ENCODE results near the gene ZBTB45. TPM values are rescaled to one million over a fixed set of nuclear protein-coding genes. Genes with fewer than 3 reads are reported as not detected.
"Not testable (repeated sequence)": the region's sequence is repeated elsewhere in the genome, so short reads cannot be mapped to it uniquely, and the experiment has no call there.

The ZBTB45 gene
- total and polyA plus RNA-seq, 5 donors = 7.0 to 13.1 (median 10.4) TPM

GRCh38 chr19:58492265-58492664 is 27.3 kb downstream of the ZBTB45 start:
- ATAC-seq = no peak
- DNase-seq = no peak
- intact Hi-C loops (cut with DNase I) = no loop called here
- H3K9me3 ChIP-seq (ENCODE audit: control insufficient read depth, low read length) = no peaks in the 10 kb centered on the region
- no peak overlapping the region for H3K4me3 ChIP-seq (ENCODE audit: low read length)
- 89% methylated on average over 14 of the region's 14 CpGs for WGBS
- no peaks in the 10 kb centered on the region for H3K27me3 ChIP-seq (ENCODE audit: control insufficient read depth, insufficient read depth)
- H3K4me1 ChIP-seq (ENCODE audit: control insufficient read depth, insufficient read depth, low read length) = no peaks in the 10 kb centered on the region
- no peak overlapping the region for H3K27ac ChIP-seq (ENCODE audit: low read length)

GRCh38 chr19:58491393-58491792 is 28.2 kb downstream of the ZBTB45 start:
- Histone ChIP-seq H3K4me1 (ENCODE audit: control insufficient read depth, insufficient read depth, low read length) (no peaks in the 10 kb centered on the region), H3K9me3 (ENCODE audit: control insufficient read depth, low read length) (no peaks in the 10 kb centered on the region), H3K27ac (ENCODE audit: low read length) (no peak overlapping the region), H3K4me3 (ENCODE audit: low read length) (no peak overlapping the region), H3K27me3 (ENCODE audit: control insufficient read depth, insufficient read depth) (no peaks in the 10 kb centered on the region)
- ATAC-seq (no peak), DNase-seq (peak in 1 of 3 donors; percentile 22)
- WGBS = 81% methylated on average over 5 of the region's 5 CpGs
- intact Hi-C loops (cut with DNase I) = no loop called here

- ATAC-seq; H3K27ac ChIP-seq (ENCODE audit: low read length); H3K4me1 ChIP-seq (ENCODE audit: control insufficient read depth, insufficient read depth, low read length); intact Hi-C loops (cut with DNase I); H3K4me3 ChIP-seq (ENCODE audit: low read length); H3K27me3 ChIP-seq (ENCODE audit: control insufficient read depth, insufficient read depth); DNase-seq; H3K9me3 ChIP-seq (ENCODE audit: control insufficient read depth, low read length): not testable (repeated sequence)
- 92% methylated on average over 5 of the region's 5 CpGs for WGBS
Measured at GRCh38 chr19:58484349-58484748, 35.3 kb downstream of the ZBTB45 start.

- Histone ChIP-seq H3K4me1 (ENCODE audit: control insufficient read depth, insufficient read depth, low read length) (no peaks in the 10 kb centered on the region), H3K4me3 (ENCODE audit: low read length) (no peak overlapping the region), H3K27me3 (ENCODE audit: control insufficient read depth, insufficient read depth) (no peaks in the 10 kb centered on the region), H3K27ac (ENCODE audit: low read length) (no peak overlapping the region), H3K9me3 (ENCODE audit: control insufficient read depth, low read length) (no peaks in the 10 kb centered on the region)
- 88% methylated on average over 2 of the region's 2 CpGs for WGBS
- intact Hi-C loops (cut with DNase I) = no loop called here
- ATAC-seq (no peak), DNase-seq (no peak)
Measured at GRCh38 chr19:58483776-58484175, 35.8 kb downstream of the ZBTB45 start.

GRCh38 chr19:58482372-58482771 is 37.2 kb downstream of the ZBTB45 start:
- ATAC-seq (no peak), DNase-seq (peak in 1 of 3 donors; percentile 35)
- H3K9me3 ChIP-seq (ENCODE audit: control insufficient read depth, low read length) = no peaks in the 10 kb centered on the region
- no peak overlapping the region for H3K27ac ChIP-seq (ENCODE audit: low read length)
- H3K27me3 ChIP-seq (ENCODE audit: control insufficient read depth, insufficient read depth) = no peaks in the 10 kb centered on the region
- intact Hi-C loops (cut with DNase I) = no loop called here
- no peak overlapping the region for H3K4me3 ChIP-seq (ENCODE audit: low read length)
- 89% methylated on average over 7 of the region's 7 CpGs for WGBS
- no peaks in the 10 kb centered on the region for H3K4me1 ChIP-seq (ENCODE audit: control insufficient read depth, insufficient read depth, low read length)

GRCh38 chr19:58480831-58481230 is 38.8 kb downstream of the ZBTB45 start:
- WGBS = 73% methylated on average over 2 of the region's 2 CpGs
- no peak overlapping the region for H3K4me3 ChIP-seq (ENCODE audit: low read length)
- intact Hi-C loops (cut with DNase I) = no loop called here
- DNase-seq (peak in 1 of 3 donors; percentile 20), ATAC-seq (no peak)
- H3K27ac ChIP-seq (ENCODE audit: low read length) = no peak overlapping the region
- no peaks in the 10 kb centered on the region for H3K4me1 ChIP-seq (ENCODE audit: control insufficient read depth, insufficient read depth, low read length)
- H3K9me3 ChIP-seq (ENCODE audit: control insufficient read depth, low read length) = no peaks in the 10 kb centered on the region
- H3K27me3 ChIP-seq (ENCODE audit: control insufficient read depth, insufficient read depth) = no peaks in the 10 kb centered on the region

GRCh38 chr19:58480481-58480830 is 39.2 kb downstream of the ZBTB45 start:
- H3K27me3 ChIP-seq (ENCODE audit: control insufficient read depth, insufficient read depth) = no peaks in the 10 kb centered on the region
- intact Hi-C loops (cut with DNase I) = no loop called here
- 89% methylated on average over 20 of the region's 20 CpGs for WGBS
- no peak overlapping the region for H3K4me3 ChIP-seq (ENCODE audit: low read length)
- no peak overlapping the region for H3K27ac ChIP-seq (ENCODE audit: low read length)
- no peaks in the 10 kb centered on the region for H3K9me3 ChIP-seq (ENCODE audit: control insufficient read depth, low read length)
- ATAC-seq = no peak
- H3K4me1 ChIP-seq (ENCODE audit: control insufficient read depth, insufficient read depth, low read length) = no peaks in the 10 kb centered on the region
- DNase-seq = peak in 1 of 3 donors; percentile 42

- no peaks in the 10 kb centered on the region for H3K9me3 ChIP-seq (ENCODE audit: control insufficient read depth, low read length)
- 92% methylated on average over 28 of the region's 28 CpGs for WGBS
- no peak for ATAC-seq
- H3K4me1 ChIP-seq (ENCODE audit: control insufficient read depth, insufficient read depth, low read length) = no peaks in the 10 kb centered on the region
- no peak overlapping the region for H3K4me3 ChIP-seq (ENCODE audit: low read length)
- peak in 1 of 3 donors; percentile 70 for DNase-seq
- no peak overlapping the region for H3K27ac ChIP-seq (ENCODE audit: low read length)
- intact Hi-C loops (cut with DNase I) = no loop called here
- no peaks in the 10 kb centered on the region for H3K27me3 ChIP-seq (ENCODE audit: control insufficient read depth, insufficient read depth)
Measured at GRCh38 chr19:58479736-58480480, 39.7 kb downstream of the ZBTB45 start.

- H3K27ac ChIP-seq (ENCODE audit: low read length) = no peak overlapping the region
- intact Hi-C loops (cut with DNase I) = no loop called here
- no peak for DNase-seq
- WGBS = 91% methylated on average over 7 of the region's 7 CpGs
- no peaks in the 10 kb centered on the region for H3K4me1 ChIP-seq (ENCODE audit: control insufficient read depth, insufficient read depth, low read length)
- H3K9me3 ChIP-seq (ENCODE audit: control insufficient read depth, low read length) = no peaks in the 10 kb centered on the region
- H3K27me3 ChIP-seq (ENCODE audit: control insufficient read depth, insufficient read depth) = no peaks in the 10 kb centered on the region
- H3K4me3 ChIP-seq (ENCODE audit: low read length) = no peak overlapping the region
- no peak for ATAC-seq
Measured at GRCh38 chr19:58479303-58479702, 40.3 kb downstream of the ZBTB45 start.

- H3K4me3 ChIP-seq (ENCODE audit: low read length) = no peak overlapping the region
- WGBS = 100% methylated on average over 1 of the region's 1 CpG
- peak in 1 of 3 donors; percentile 64 for DNase-seq
- no peaks in the 10 kb centered on the region for H3K9me3 ChIP-seq (ENCODE audit: control insufficient read depth, low read length)
- intact Hi-C loops (cut with DNase I) = no loop called here
- no peak for ATAC-seq
- no peaks in the 10 kb centered on the region for H3K27me3 ChIP-seq (ENCODE audit: control insufficient read depth, insufficient read depth)
- H3K4me1 ChIP-seq (ENCODE audit: control insufficient read depth, insufficient read depth, low read length) = no peaks in the 10 kb centered on the region
- H3K27ac ChIP-seq (ENCODE audit: low read length) = no peak overlapping the region
Measured at GRCh38 chr19:58477871-58478270, 41.7 kb downstream of the ZBTB45 start.

- intact Hi-C loops (cut with DNase I) = no loop called here
- Histone ChIP-seq H3K9me3 (ENCODE audit: control insufficient read depth, low read length) (no peaks in the 10 kb centered on the region), H3K4me1 (ENCODE audit: control insufficient read depth, insufficient read depth, low read length) (no peaks in the 10 kb centered on the region), H3K4me3 (ENCODE audit: low read length) (no peak overlapping the region), H3K27me3 (ENCODE audit: control insufficient read depth, insufficient read depth) (no peaks in the 10 kb centered on the region), H3K27ac (ENCODE audit: low read length) (peak overlapping the region; percentile 89)
- DNase-seq (peak in 2 of 3 donors; percentile 65 to 72), ATAC-seq (no peak)
- 85% methylated on average over 15 of the region's 15 CpGs for WGBS
Measured at GRCh38 chr19:58477130-58477529, 42.5 kb downstream of the ZBTB45 start.
